BJ (cell line): ENCODE data around the gene ANHX. TPM values are rescaled to one million over a fixed set of nuclear protein-coding genes. Genes with fewer than 3 reads are reported as not detected.

Experiments
- CTCF ChIA-PET: fragments of 350-600 bp; formaldehyde crosslinking; extraction: SDS; loops from one replicate; lab custom pipeline; 2021; ENCODE audit warnings: antibody characterized with exemption, inconsistent platforms; lab: Yijun Ruan, JAX
- POLR2A ChIA-PET: fragments of 300-600 bp; sonication (Branson Sonifier 250); formaldehyde crosslinking; extraction: SDS; loops from one replicate; lab custom pipeline; 2021; ENCODE audit warnings: antibody characterized with exemption; lab: Charles Lee
- DNase-seq: peaks from one replicate; pipeline ENCODE4 v3.0.0-alpha.2; 2011; ENCODE audit warnings: low read depth
- H3K27me3 ChIP-seq: 2 replicates; pipeline ENCODE4 v1.6.0; 2011; ENCODE audit warnings: low read length; ENCODE audit not compliant: control insufficient read depth, insufficient read depth
- H3K36me3 ChIP-seq: 2 replicates; pipeline ENCODE4 v1.5.1; 2011; ENCODE audit warnings: low read length; ENCODE audit not compliant: control insufficient read depth, insufficient read depth
- H3K4me3 ChIP-seq: 2 replicates; pipeline ENCODE4 v1.5.1; 2011; ENCODE audit warnings: low read depth, mild to moderate bottlenecking, control low read depth, low read length
- CTCF ChIP-seq: IDR thresholded peaks from 2 replicates; pipeline ENCODE4 v1.5.1; 2011; ENCODE audit warnings: low read depth, mild to moderate bottlenecking, control low read depth, inconsistent platforms, low read length, moderate library complexity; ENCODE audit not compliant: insufficient read depth
- polyA plus RNA-seq: library from polyadenylated mRNA; depleted of rRNA; stranded (reverse); fragments of >200 nt; gene quantifications from 2 replicates; pipeline ENCODE4 v1.2.3, GENCODE V29; 2011; rRNA removed
- small RNA-seq: library from RNA; depleted of rRNA; stranded (forward); fragments of <200 nt; gene quantifications from one replicate; pipeline ENCODE3, GENCODE V24; 2012; ENCODE audit warnings: low replicate concordance, low read depth; ENCODE audit not compliant: insufficient read length

ANHX gene
- polyA plus RNA-seq, 1 experiment: not detected

- ChIA-PET POLR2A (no interaction called here), CTCF (no interaction called here)
- no peak for DNase-seq
- H3K27me3 ChIP-seq: no peaks in the 10 kb centered on the region
- TF ChIP-seq CTCF: no peak
- no peak overlapping the region for H3K4me3 ChIP-seq
- peaks cover 25% of the 10 kb centered on the region for H3K36me3 ChIP-seq
Observed at GRCh38 chr12:133190176-133190575, 45.5 kb downstream of the ANHX start.

- Histone ChIP-seq H3K4me3 (peak within 1 kb of the TSS; percentile 87), H3K36me3 (peaks cover 10% of the 10 kb centered on the region), H3K27me3 (no peaks in the 10 kb centered on the region)
- TF ChIP-seq CTCF: peak; percentile 92
- CTCF ChIA-PET: interaction anchor here (1.3 kb wide), 1 partner anchor 37 kb away, joined by 5 read pairs; no protein-coding TSS in a partner anchor
- DNase-seq: peak; percentile 35
- POLR2A ChIA-PET: interaction anchor here (1.2 kb wide), 1 partner anchor 101 kb away, joined by 4 read pairs; no protein-coding TSS in a partner anchor
Observed at GRCh38 chr12:133181238-133181959, 54.3 kb downstream of the ANHX start, which contains the start of gene ZNF268. Gene ZNF268, plus strand, starts transcription at chr12:133181495. Its CDS starts 503 bp downstream, at chr12:133181998.

GRCh38 chr12:133180669-133181068 is 55.0 kb downstream of the ANHX start:
- no peak for TF ChIP-seq CTCF
- DNase-seq: no peak
- ChIA-PET POLR2A (interaction anchor here (1.2 kb wide), 1 partner anchor 101 kb away, joined by 4 read pairs; no protein-coding TSS in a partner anchor), CTCF (interaction anchor here (1.3 kb wide), 1 partner anchor 37 kb away, joined by 5 read pairs; no protein-coding TSS in a partner anchor)
- Histone ChIP-seq H3K27me3 (no peaks in the 10 kb centered on the region), H3K36me3 (peaks cover 10% of the 10 kb centered on the region), H3K4me3 (no peak overlapping the region)

GRCh38 chr12:133174901-133175300 is 60.8 kb downstream of the ANHX start:
- H3K27me3 ChIP-seq: no peaks in the 10 kb centered on the region
- ChIA-PET CTCF (no interaction called here), POLR2A (no interaction called here)
- H3K36me3 ChIP-seq: no peaks in the 10 kb centered on the region
- no peak for DNase-seq
- H3K4me3 ChIP-seq: no peak overlapping the region
- no peak for TF ChIP-seq CTCF

- H3K4me3 ChIP-seq: no peak overlapping the region
- no peaks in the 10 kb centered on the region for H3K36me3 ChIP-seq
- ChIA-PET POLR2A (no interaction called here), CTCF (no interaction called here)
- no peak for DNase-seq
- H3K27me3 ChIP-seq: no peaks in the 10 kb centered on the region
- TF ChIP-seq CTCF: no peak
Observed at GRCh38 chr12:133172491-133172890, 63.2 kb downstream of the ANHX start.

Small RNAs within 50 kb of the gene (small RNA-seq; reads per million reads assigned to genes)
- gene RF00019 (not detected), gene RNU6-717P (not detected)

Other genes starting within 250 kb of the ANHX start
- gene ZNF26, start 249.5 kb downstream of the ANHX start, polyA plus RNA-seq: 3.9 and 4.6 TPM in 2 replicates
- gene ZNF84, start 198.4 kb downstream of the ANHX start, polyA plus RNA-seq: 9.7 and 16.2 TPM in 2 replicates
- 11.8 and 14.6 TPM in 2 replicates for gene ZNF140, start 155.0 kb downstream of the ANHX start, polyA plus RNA-seq
- 0.21 and 0.47 TPM in 2 replicates for gene ZNF891, start 105.6 kb downstream of the ANHX start, polyA plus RNA-seq
- 2.0 and 4.3 TPM in 2 replicates for gene ZNF10, start 105.2 kb downstream of the ANHX start, polyA plus RNA-seq
- 9.9 and 16.2 TPM in 2 replicates for gene ZNF268, start 54.4 kb downstream of the ANHX start, polyA plus RNA-seq